GM12865 (cell line): Measurements from ENCODE around the gene PCBP4.

ENCODE experiments used
- DNase-seq: peaks from one replicate; pipeline ENCODE4 v3.0.0; 2010; ENCODE audit warnings: low read depth
- H3K4me3 ChIP-seq: 2 replicates; pipeline ENCODE4 v1.5.1; 2011; ENCODE audit warnings: mild to moderate bottlenecking, low read depth, low read length, control low read depth
- CTCF ChIP-seq: IDR thresholded peaks from 2 replicates; pipeline ENCODE4 v1.5.1; 2011; ENCODE audit warnings: low read length, control low read depth, low read depth, inconsistent platforms; ENCODE audit not compliant: insufficient read depth; ENCODE audit errors: missing control alignments

PCBP4 gene

GRCh38 chr3:51937611-51938450, 29.4 kb downstream of the PCBP4 start:
- no peak for TF ChIP-seq CTCF
- H3K4me3 ChIP-seq, result no peak overlapping the region
- no peak for DNase-seq

GRCh38 chr3:51937014-51937413, 30.2 kb downstream of the PCBP4 start:
- TF ChIP-seq CTCF, result no peak
- DNase-seq, result no peak
- no peak overlapping the region for H3K4me3 ChIP-seq

GRCh38 chr3:51935886-51936755, 31.1 kb downstream of the PCBP4 start:
- no peak overlapping the region for H3K4me3 ChIP-seq
- no peak for DNase-seq
- no peak for TF ChIP-seq CTCF

DNA sequence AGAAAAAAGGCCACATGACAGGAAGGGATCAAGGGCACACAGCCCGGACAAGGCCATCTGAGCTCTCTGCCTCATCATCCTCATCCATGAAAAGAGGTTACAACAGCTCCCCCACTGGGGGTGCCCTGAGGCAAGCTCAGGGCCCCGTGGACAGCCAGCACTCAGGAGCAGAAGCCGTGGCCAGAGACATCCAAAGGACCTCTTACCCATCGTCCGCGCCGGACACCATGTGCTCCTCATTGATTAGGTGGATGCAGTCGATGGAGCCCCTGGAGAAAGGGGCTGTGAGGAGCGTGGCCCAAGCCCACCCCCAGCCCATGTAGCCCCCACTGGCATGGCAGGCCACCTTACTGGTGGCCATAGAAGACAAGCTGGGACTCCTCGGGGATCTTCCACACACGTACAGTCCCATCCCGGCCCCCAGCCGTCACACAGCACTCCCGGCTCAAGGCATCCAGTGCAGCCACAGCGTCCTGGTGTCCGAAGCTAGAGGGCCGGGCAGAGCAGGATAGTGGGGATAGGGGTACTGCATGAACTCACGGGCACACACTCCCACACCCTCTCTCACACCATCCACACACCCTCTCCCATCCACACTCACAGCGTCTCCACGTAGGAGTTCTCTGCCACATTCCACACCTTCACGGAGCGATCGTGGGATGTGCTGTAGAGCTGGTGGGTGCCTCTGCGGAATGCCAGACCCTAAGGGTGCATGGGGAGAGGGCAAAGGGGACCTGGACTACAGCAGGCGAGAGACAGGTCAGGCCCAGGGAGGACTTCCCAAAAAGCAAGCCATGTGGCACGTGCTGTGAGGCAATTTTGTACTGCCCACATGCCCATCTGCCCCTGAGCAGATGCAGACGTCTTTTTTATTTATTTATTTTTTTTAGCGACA, 32.0 kb downstream of the PCBP4 start:
- H3K4me3 ChIP-seq, result no peak overlapping the region
- no peak for TF ChIP-seq CTCF
- no peak for DNase-seq

DNA sequence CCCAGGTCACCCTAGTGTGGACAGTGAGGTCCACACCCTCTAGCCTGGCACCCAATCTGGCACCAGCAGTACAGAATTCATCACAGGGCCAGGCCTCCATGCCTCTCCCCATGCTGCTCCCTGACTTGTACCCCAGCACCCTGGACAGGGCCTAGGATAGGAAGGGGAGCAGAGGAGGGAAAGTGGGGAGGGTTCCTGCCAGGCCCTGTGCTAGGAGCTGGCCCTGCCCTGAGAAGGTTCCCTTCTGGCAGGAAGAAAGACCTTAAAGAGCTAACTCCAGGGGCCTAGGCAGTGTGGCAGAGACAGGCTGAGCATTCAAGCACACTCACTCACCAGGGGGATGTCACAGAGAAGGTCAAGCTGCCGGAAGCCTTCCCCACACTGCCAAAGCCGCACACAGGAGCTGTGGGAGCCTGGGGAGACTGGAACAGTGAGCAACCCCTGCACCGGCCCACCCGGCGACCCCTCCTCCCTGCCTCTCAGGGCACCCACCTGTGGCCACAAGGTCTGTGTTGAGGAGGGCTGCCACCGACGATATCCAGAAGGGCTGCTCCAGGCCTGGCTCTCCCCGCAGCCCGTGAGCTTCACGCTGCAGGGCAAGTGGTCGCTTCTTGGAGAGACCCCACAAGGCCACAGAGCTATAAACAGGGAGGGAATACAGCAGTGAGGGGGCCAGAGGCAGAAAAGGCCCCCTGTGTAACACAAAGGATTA, 33.0 kb downstream of the PCBP4 start:
- TF ChIP-seq CTCF, result no peak
- DNase-seq, result no peak
- H3K4me3 ChIP-seq, result no peak overlapping the region

GRCh38 chr3:51933471-51934138, 33.6 kb downstream of the PCBP4 start:
- TF ChIP-seq CTCF, result no peak
- H3K4me3 ChIP-seq, result no peak overlapping the region
- DNase-seq, result no peak
